Stomach smooth muscle (tissue), 2 donors: ENCODE results near the gene DPH3.

Experiments used
- H3K27ac ChIP-seq: one replicate; pipeline ENCODE4 v1.7.0; 2013; ENCODE audit warnings: mild to moderate bottlenecking, low read length, inconsistent platforms
- H3K27me3 ChIP-seq, 2 donors: one replicate each; pipeline ENCODE4 v1.7.0; 2013; ENCODE audit warnings: low read length in 2 of 2; ENCODE audit not compliant: insufficient read depth in 2 of 2, control insufficient read depth in 1 of 2
- H3K36me3 ChIP-seq, 2 donors: one replicate each; pipeline ENCODE4 v1.7.0; 2013; ENCODE audit warnings: low read length in 2 of 2; ENCODE audit not compliant: control insufficient read depth in 2 of 2, insufficient read depth in 2 of 2
- H3K4me1 ChIP-seq: one replicate; pipeline ENCODE4 v1.7.0; 2013; ENCODE audit warnings: low read length; ENCODE audit not compliant: control insufficient read depth, insufficient read depth
- H3K4me3 ChIP-seq, 2 donors: one replicate each; pipeline ENCODE4 v1.7.0; 2013; ENCODE audit warnings: low read length in 2 of 2
- H3K9ac ChIP-seq, 2 donors: one replicate each; pipeline ENCODE4 v1.7.0; 2013; ENCODE audit warnings: low read length in 2 of 2, mild to moderate bottlenecking in 1 of 2
- H3K9me3 ChIP-seq, 2 donors: one replicate each; pipeline ENCODE4 v1.7.0; 2013; ENCODE audit warnings: low read length in 2 of 2; ENCODE audit not compliant: control insufficient read depth in 2 of 2
- donor health status: healthy.
- donor health status: Pancreatic carcinoma.

The DPH3 gene

GRCh38 chr3:16211176-16211904 lies 53.4 kb downstream of the DPH3 start:
- Histone ChIP-seq H3K27ac (no peak overlapping the region), H3K4me3 (no peak overlapping the region), H3K9me3 (no peaks in the 10 kb centered on the region), H3K36me3 (no peaks in the 10 kb centered on the region), H3K4me1 (no peaks in the 10 kb centered on the region), H3K9ac (no peak overlapping the region), H3K27me3 (no peaks in the 10 kb centered on the region)
